GM21381 (cell line): Measurements from ENCODE around the gene HDAC2.
"Not testable (repeated sequence)": the region's sequence is repeated elsewhere in the genome, so short reads cannot be mapped to it uniquely, and the experiment has no call there.

Experiments used
- ATAC-seq: cut with Tn5 transposase; IDR thresholded peaks from one replicate; pipeline ENCODE4 v1.9.1; 2021; ENCODE audit warnings: mild to moderate bottlenecking, moderate library complexity; ENCODE audit not compliant: unreplicated experiment

The HDAC2 gene

DNA sequence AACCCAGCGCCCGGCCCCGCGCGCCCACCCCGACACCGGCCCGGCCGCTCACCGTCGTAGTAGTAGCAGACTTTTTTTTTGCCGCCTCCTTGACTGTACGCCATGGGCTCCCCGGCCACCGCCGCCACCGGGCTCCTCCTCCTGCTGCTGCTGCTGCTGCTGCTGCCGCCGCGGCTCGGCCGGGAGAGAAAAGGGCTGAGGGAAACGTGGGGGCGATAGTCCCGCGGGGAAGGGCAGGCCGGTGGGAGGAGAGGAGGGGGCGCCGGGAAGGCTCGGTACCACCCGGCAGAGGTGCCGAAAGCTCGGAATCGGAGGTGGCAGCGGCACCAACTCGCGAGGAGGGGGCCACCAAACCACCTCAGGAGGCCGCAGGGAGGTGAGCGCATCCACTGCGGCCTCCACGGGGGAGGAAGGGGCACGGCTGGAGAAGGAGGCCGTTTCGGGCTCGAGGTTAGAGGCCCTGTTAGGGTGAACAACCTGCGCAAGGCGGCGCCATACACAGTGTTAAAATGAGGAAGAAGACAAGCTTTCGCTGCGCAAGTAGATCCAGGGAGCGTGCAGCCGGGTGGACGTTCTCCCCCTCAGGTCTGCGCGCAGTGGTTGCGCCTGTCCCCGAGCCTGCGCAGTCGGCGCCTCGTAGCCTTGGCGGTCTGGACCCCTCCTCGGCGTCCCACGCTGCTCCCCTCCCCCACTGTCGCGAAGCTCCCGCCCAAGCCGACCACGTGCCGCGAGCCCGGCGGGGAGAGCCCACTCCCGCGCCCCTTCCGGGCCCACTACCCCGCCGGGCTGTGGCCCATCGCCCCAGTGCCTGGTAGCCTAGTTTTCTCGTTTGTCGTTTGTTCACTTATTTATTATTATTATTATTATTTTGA lies at the start of gene HDAC2:
Gene HDAC2, minus strand, starts transcription at position 344 of the 872 bp plus-strand sequence. Its CDS starts 240 bp downstream, at position 104.
- peak; percentile 83 for ATAC-seq

DNA sequence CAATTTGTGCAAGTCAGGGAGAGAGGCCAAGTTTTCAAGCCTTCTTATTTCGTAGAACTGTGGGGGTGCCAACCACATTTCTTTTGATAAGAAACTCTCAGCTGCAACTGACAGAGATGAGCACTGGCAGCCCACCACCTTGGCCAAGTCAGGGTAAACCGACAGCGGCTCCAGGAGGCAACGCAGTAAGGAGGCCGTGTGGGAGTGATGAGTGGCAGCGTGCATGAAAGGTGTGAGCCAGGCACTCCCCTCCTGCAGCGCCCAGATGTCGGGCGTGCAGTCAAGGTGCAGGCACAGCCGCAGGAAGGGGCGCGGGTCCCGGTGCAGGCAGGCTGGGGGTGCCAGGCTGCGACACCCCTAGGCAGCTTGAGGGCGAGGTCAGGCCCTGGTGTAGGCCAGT lies 49.2 kb upstream of the HDAC2 start:
- ATAC-seq = no peak

DNA sequence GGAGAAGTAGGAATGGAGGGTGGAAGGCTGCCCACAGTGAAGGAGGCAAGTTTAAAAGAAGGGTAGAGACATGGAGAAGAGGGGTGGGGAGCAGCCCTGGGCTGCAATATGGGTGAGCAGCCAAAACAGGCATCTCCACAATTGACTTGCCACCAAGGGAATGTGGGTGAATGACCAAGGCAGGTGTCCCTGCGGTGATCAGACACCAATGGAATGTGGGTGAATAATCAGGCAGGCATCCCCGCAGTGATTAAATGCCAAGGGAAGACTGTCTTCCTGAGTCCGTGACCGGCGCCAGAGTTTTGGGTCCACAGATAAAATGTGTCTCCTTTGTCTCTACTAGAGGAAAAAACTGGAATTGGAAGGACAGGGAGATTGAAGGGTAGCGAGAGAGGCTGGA lies 46.2 kb upstream of the HDAC2 start:
- ATAC-seq = not testable (repeated sequence)

DNA sequence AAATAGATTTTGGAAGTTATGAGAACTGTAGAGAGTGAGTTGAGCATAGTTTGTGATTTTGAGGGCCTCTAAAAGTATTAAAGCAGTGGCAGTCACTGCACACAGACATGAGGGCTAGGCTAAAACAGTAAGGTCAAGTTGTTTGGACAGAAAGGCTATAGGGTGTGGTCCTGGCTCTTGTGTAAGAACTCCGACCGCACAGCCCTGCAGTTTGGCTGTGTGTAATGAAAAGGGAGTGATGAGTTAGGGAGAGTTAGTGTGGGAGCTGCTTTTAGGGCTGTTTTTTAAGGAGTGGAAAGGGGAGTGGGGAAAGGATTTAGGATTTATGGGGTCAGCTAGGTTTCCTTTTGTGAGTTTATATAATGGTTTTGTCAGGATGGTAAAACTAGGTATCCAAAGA lies 43.2 kb upstream of the HDAC2 start:
- not testable (repeated sequence) for ATAC-seq

DNA sequence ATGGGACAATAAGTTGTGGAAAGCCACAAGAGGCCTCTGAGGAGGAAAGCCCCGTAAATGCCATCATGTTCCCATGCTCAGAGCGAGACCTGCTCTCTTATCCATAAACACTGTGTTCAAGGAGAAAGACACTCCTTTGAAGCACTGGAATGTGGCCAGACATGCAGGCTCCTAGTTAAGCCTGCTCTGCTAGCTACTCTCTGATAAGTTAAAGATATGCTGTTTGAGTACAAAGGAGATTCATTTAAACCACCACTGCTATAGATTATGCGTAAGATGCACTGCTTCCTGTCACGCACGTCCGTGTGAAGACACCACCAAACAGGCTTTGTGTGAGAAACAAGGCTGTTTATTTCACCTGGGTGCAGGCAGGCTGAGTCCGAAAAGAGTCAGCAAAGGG lies 40.5 kb upstream of the HDAC2 start:
- not testable (repeated sequence) for ATAC-seq

DNA sequence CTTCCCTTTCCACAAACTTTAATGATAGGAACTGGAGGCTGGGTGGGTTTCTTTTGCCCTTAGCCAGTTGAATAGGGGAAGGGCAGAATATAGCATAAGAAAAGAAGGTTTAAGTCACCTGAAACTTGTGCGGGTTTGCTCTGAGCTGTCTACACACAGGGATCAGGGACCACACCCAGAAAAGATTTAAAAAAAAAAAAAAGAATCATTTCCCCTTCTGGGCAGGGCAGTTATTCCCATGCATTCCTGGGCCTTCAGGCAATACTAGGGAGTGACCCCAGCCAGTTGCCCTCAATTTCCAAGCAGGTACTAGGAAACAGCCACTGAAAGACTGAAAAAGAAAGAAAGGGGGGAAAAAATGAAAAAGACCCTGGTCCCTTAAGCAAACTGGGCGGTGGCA lies 39.6 kb upstream of the HDAC2 start:
- ATAC-seq = no peak

DNA sequence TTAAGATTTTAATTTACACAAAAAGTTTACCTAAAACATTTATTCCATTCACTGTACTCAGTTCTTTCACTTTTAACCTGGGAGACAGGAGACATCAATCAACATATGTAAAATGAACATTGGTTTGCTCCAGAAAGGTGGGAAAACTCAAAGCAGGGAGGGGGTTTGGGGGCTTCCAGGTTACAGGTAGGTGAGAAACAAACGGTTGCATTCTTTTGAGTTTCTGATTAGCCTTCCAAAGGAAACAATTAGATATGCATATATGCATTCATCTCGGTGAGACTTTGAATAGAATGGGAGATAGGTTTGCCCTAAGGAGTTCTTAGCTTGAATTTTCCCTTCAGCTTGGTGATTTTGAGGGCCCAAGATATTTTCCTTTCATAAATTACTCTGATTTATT lies 38.2 kb upstream of the HDAC2 start:
- ATAC-seq = no peak

DNA sequence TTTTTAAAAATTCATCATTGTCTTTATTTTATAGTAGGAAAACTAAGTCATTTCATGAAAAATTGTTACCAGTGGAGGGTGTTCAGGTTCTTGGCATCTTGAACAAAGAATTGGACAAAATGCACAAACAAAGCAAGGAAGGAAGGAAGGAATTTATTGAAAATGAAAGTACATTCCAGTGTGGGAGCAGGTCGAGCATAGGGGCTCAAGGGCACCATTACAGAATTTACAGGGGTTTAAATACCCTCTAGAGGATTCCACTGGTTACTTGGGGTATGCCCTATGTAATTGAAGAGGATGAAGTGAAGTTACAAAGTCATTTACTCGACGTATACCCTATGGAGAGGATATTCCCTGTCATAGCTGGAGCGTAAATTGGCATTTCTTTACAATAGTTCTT lies 37.4 kb upstream of the HDAC2 start:
- ATAC-seq = no peak

DNA sequence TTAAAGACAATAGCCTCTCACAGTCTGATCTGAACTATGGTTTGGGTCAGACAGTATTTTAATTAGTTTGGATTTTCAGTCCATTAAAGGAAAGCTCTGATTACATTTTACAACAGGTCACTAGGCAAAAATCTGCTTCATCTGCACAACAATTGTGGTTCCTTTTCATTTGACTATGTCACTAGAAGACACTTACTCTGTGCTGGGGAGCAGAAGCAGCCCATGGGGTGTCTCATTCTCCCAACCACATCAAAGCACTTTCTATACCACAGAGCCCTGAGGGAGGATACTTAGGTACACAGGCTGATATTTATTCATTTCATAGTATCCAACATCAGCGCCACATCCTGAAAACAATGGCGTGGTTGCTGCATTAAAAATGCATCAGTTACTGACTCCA lies 36.6 kb upstream of the HDAC2 start:
- ATAC-seq = no peak

DNA sequence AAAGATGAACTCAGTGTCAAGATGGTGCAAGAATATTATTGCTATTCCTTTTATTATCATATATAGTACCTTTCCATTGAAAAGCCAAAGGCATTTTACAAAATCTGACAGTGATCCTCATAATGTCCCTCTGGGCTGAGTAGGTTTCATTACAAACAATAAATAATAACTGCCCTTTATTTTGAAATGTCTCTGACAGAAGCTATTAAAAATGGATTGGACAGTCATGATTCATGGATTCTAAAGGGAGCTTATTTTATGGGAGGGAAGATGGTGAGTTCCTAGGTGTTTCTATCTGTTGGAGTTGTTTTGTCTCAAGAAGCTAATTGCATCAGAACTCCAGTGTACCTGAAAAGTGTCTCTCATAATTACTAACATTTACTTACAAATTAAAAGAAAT lies 30.4 kb upstream of the HDAC2 start:
- ATAC-seq = no peak

DNA sequence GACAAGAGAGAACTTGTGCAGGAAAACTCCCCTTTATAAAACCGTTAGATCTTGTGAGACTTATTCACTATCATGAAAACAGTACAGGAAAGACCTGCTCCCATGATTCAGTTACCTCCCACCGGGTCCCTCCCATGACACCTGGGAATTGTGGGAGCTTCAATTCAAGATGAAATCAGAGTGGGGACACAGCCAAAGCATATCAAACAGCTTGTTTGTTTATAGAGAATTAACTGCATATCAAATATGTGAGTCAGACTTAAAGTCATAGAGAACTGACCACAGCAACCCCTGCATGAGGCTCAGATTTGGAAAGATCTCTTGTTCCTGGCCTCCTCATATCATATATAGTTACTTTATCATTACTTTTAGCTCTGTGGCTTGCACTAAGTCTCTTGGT lies 29.1 kb upstream of the HDAC2 start:
- ATAC-seq = no peak

DNA sequence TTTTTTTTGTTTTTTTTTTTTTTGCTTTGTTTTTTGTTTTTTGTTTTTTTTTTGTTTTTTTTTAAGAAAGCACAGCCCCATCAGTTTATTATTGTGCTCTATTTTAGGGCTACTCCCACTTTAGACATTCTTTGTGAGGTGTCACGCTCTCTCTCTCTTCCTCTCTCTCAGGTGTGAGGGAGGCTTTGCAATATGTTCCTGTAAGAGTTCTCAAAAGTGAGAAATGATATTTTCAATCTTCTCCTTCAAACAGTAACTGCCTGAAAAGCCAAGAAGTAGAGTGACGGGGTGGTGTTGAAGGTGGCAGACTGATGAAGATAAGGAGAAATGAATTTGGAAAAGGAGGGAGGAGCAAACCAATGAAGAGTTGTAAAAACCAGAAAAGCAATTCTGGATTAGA lies 28.3 kb upstream of the HDAC2 start:
- no peak for ATAC-seq

DNA sequence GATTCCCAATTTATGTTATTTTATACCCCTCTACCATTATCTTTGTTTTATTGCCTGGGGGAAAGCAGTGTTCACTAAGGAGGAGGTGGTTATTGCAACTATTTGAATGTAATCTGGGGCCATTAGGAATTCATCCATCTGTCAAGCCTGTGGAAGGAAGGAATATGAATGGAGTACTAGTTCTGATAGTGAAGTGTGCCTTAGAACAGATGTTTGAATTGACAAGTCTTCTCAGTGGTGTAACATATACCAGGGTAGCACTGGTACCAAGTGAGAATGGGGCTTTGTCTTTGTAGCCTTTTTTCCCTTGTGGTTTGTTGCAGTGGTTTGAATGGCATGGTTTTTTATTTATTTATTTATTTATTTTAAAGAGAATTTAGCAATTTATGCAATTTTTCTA lies 27.9 kb upstream of the HDAC2 start:
- ATAC-seq = no peak

DNA sequence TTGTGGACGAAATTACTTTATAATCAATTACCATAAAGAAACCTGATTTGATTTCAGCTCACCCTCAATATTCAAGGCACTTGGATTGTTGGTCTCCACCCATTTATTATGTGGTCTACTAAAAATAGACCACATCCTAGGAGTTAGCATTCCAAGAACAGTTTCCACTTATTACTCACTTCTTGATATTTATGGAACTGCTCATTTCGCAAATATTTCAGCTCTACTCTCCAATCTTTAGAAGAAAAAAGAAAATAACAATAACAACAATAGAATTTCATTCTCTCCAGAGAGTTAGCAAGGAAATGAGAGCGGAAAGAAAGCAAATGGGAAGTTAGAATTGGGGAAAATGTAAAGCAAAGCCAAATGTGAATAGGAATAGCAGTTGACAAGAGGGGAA lies 26.2 kb upstream of the HDAC2 start:
- ATAC-seq = no peak

DNA sequence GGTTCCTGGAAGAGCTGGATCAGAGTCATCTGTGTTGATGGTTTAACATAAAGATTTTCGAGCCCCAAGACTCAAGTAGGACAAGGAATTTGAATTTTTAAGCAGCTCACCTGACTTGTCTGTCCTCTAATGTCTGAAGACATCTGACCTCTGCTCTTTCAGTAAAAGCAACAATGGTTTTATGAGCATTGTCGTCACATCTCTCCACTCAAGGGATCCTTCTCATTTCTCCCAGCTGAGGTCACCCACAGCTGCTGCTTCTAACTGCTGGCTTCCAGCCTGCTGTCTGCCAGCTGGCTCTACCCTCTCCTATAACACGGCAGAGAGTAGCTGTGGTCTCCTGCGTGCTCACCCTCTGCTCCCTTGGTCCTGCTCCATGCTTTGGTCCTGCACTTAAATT lies 24.7 kb upstream of the HDAC2 start:
- ATAC-seq = no peak

DNA sequence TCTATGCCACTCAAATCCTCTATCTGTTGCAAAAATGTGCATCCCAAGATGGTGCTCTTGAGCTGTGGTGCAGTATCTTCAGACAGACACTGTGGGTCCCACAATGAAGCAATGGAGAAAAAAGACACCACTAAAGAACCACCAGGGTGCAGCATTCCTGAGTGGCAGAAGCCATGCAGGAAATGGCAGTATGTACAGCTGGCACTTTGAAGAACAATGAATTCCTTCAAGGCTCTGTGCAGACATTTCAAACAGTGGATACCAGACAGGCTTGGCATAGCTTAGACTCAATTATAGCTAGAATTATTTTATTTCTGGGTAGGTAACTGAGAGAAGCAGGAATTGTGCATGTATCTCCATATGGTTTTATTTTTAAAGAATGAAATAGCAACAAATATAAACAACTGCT lies 24.0 kb upstream of the HDAC2 start:
- ATAC-seq = peak; percentile 93

DNA sequence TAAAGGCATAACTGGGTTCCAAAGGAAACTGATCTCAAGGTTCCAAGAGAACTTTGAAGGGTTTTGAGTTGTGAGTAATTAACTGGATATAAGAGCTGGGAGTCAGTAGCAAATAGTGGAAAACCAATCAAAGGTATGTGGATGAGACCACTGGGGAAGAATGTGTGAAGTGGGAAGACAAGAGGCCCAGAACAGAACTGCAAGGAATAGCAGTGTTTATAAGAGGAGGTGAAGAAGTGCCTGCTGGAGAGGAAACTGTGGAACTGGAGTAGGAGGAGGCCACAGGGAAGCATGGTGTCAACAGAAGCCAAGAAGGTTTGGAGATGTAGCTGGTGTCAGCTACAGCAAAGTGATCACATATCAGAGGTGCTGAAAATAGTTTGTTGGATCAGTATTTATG lies 18.7 kb upstream of the HDAC2 start:
- ATAC-seq = no peak

DNA sequence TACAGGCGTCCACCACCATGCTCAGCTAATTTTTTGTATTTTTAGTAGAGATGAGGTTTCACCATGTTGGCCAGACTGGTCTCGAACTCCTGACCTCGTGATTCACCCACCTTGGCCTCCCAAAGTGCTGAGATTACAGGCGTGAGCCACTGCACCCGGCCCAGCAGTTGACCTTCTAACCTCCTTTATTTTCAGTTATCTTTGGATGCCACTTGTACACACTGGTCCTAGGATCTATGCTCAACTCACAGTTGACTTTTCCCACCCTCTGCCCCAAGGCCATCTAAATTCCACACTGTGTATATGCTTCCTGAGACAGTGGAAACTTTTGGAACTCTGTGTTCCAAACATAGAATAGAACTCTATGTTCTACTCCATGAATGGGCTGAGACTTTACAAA lies 11.7 kb upstream of the HDAC2 start:
- not testable (repeated sequence) for ATAC-seq

DNA sequence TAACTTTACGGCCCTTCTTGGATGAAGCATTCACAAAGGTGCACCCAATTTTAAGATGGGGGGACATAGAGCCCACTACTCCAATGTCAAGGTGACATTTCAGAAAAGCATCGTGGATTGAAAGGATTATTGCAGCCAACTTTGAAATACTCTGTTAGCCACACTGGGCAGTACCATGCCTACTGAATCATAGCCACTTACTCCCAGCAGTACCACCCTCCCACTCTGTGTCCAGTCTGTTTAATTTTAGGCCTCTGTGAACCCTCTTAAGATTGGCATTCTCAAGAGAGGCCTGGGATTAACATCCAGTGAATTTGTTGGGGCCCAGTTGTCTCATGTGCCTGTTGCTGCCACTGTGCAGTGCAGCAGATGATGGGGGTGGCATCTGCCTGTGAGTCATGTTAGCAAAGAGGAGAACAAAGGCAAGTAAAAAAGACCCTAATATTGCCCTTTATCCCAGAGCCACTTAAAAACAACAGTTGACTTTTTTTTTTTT lies 11.2 kb upstream of the HDAC2 start:
- no peak for ATAC-seq

DNA sequence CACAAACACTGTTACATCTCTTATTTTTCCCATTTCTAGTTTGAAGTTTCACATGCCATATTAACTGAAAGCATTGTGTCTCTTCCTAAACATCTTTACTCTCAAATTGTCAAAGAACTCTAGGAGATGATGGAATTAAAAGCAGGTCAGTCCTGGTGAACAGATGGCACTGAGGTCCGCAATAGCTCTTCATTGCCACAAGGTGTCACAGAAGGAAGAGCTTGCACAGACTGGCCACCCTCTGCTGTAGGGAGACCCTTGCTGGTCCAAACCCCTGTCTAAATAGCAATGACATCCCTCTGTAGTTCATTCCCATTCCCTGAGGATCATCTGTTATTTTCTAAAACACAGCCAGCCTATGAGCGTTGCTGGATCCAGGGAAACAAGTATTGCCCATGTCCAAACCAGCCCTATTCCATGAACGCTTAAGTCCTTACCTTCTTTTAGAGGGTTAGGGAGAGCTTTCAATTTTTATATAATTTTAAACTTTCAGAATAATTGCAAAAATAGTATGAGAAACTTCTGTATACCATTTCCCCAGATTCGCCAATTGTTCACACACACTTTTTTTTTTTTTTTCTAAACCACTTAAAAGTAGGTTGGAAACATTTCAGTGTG lies 10.1 kb upstream of the HDAC2 start:
- peak; percentile 80 for ATAC-seq

DNA sequence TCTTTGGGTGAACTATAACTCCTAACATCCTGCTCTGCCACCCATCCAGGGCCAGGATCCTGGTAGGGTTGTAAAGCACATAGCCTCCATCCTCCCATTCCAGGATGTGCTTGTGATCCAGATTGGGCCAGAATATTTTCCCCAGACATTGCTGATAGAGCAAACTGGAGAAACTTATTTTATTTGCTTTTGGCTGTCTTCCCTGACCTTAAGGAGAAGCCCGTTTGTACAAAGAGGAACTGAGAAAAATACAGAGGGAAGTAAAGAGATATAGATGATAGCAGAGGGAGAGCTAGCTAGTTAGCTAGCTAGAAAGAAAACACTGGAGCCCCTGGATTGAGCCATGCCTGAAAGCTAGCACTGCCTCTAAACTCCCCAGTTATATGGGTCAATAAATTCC lies 9.0 kb upstream of the HDAC2 start:
- no peak for ATAC-seq

DNA sequence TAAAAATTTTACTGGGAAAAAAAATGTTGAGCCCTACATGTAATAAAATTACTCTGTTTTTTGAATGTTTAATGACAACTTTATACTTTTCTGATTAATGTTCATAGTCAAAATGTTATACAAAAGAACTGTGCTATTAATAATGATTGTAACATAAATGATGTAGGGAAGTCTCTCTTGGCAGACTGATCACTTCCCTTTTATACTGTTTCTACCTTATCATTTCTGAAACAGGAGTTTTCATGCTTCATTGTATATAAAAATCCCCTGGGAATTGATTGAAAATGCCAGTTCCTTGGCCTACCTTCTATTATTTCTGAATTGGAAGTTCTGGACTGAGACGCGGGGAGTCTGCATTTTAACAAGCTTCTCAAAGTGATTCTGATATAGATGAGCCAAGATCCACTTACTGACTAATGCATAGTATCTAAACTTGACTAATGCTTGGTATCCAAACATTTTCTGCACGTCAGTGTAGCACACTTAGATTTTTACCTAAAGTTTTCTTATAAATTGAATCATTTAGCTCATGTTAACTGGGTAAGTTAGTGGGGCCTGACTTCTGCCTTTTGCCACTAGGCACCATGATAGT lies 7.2 kb upstream of the HDAC2 start:
- no peak for ATAC-seq
